DMS53 (cell line): Measurements from ENCODE around the gene FAM72D.
"Not testable (repeated sequence)": the region's sequence is repeated elsewhere in the genome, so short reads cannot be mapped to it uniquely, and the experiment has no call there.

Source experiments
- DNase-seq: peaks from one replicate; lab custom pipeline; 2025; lab: John Stamatoyannopoulos, UW

The FAM72D gene

GRCh38 chr1:145082483-145083255 lies 13.1 kb upstream of the FAM72D start:
- DNase-seq: not testable (repeated sequence)

GRCh38 chr1:145093517-145094149 lies 2.1 kb upstream of the FAM72D start:
- not testable (repeated sequence) for DNase-seq

DNA sequence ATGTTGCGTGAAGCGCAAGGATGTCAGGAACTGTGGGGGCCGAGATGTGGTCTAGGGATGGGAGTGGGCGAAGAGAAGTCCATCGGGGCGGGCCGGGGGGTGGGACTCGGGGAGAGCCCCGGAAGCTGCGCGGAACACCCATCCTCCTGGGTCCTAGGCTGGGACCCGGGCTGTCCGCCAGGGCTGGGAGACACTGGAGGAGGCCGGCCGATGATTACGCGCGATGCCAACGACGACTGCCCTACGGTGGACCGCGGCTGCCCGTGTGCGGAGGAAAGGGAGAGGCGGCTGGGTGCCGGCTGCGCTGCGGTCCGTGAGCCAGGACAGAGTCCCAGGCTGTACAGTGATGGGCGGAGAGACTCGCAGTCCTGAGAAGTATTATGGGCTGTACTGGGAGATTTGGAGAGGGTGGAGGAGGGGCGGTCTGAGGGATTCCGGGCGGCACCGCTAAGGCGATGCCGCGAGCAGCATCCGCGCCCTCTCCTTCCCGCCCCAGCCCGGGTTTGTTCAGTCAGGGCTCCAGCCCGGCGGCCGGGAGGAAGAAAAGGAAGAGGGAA lies 1.0 kb upstream of the FAM72D start:
- DNase-seq: not testable (repeated sequence)

- not testable (repeated sequence) for DNase-seq
Observed at GRCh38 chr1:145101725-145102124, 6.0 kb downstream of the FAM72D start.

DNA sequence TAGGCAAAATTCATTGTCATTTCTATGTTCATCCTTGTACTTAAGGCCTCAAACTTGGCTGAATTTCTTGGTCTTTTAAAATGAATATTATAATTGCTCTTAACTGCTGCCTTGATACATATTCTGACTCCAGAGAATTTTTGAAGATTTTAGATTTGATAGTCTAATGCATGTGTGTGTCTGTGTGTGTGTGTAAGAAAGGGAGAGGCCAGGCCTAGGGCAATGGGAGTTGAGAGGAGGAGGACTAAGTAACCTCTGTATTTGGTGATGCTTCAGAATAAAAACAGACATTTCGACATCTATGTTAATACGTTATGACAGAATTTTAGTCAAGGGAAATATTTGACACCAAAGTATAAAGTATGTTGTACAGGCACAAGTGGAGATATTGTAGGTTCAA lies 7.5 kb downstream of the FAM72D start:
- not testable (repeated sequence) for DNase-seq

GRCh38 chr1:145111674-145112073 lies 15.9 kb downstream of the FAM72D start:
- DNase-seq: not testable (repeated sequence)

DNA sequence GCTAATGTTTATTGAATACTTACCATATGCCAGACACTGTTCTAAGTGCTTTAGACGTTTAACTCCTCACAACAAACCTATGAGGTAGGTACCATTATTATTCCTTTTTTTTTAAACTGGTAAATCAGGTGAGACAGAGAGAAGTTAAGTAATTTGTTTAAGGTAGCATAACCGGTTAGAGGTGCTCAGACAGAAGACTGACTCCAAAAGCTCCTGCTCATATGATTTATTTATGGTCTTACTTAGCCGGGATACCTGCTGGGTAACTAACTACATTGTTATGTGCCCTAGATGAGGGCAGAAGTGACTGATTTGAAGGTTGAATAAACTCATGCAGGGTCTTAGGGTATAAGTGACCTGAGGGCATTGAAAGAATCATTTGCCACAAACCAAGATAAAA lies 16.9 kb downstream of the FAM72D start:
- DNase-seq: not testable (repeated sequence)

DNA sequence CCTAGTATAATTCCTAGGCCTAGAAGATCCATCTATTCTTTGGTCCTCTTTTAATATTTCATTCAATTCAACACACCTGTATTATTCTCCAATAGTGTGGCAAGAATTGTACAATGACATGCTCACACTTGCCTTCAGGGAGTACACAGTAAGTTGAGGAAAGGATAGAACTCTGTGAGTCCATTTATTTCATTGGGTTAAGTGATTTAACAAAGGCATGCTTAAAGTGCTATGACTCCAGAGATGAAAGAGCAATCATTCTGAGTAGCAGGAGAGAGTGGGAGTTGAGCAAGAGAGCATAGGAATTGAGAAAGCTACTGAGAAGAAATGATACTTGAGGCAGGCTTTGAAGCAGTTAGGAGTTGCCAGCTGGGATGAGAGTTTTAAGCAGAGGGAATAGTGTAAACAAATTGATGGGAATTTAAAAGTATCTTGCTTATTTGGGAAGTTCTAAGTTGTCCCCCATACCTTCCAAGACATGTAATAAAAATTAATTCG lies 18.8 kb downstream of the FAM72D start:
- not testable (repeated sequence) for DNase-seq

DNA sequence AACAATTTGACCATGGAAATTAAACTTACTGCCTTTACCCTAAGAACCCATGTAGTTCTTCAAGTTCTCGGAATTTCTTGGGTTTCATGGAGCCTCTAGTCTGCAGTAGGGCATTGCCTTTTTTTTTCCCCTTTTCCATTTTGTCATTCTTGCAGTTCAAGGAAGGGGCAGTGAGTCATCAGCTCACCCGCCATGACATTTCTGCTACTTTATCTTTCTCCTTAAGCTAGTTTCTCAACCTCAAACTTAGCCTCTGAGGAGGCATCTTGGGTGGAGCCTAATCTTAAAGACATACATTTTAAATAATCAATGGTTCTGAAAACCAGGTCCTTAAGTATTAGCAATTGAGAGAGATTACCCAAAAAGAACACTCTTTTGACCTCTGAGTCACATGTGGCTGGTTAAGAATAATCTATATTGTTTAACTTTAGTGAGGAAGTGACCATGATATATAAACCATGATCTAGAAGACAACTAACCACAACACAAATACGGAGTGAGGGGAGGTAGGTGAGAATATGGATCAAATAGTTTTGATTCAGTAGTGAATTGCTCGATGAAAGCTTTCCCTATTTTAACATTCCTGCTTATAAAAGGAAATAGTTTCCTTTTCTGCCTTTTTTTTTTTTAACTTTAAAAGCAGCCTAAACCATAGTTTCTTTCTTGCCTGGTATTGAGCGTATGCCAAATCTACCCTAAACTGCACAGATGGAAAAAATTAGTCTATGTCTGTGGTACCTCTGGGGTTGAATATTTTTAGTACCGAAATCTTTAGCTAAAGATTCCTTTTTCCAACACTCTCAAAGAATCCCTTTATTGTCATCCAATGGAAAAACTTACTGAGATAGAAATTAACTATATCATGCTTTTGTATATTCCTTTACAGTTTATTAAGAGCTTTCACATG lies 20.1 kb downstream of the FAM72D start:
- DNase-seq: not testable (repeated sequence)

- DNase-seq: not testable (repeated sequence)
Observed at GRCh38 chr1:145119842-145120241, 24.1 kb downstream of the FAM72D start.

DNA sequence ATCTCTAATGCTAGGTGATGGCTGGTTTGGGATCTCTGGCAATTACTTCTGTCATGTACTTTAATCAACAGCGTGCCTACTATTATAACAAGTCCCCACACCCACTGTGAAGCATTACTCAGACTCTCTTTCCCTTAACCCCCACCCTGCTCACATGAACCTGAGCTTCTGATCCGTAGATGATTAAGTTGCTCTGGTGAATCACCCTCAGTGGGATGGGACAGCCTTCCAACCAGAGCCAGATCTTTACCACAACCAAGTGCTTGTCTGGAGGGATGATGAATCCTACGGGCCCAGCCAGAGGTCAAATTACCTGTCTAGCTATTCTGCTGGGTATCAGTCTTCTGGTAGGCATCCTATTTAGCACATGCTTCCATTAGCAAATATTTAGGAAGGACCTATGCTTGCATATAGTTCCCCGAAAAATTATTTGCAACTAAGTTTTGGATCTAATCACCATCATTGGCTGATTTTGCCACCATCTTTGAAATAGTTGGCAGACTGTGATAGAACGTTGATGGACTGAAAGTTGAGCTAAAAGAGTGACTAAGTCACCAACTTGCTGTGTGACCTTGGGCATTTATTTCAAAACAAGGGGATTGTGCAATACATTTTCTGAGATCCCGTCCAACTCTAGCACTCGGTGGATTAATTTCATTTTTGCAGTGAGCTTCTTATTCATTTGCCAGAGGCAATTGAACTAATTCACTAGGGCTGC lies 26.7 kb downstream of the FAM72D start:
- DNase-seq: not testable (repeated sequence)

DNA sequence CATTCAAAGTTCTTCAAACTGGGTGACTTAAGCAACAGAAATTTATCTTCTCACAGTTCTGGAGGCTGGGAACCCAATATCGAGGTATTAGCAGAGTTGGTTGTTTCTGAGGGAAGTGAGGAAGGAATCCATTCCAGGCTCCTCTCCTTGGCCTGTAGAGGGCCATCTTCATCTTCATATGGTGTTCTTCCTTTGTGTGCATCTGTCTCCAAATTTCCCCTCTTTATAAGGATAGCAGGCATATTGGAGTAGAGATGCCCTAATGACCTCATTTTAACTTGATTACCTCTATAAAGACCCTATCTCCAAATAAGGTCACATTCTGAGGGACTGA lies 27.3 kb downstream of the FAM72D start:
- DNase-seq: not testable (repeated sequence)

DNA sequence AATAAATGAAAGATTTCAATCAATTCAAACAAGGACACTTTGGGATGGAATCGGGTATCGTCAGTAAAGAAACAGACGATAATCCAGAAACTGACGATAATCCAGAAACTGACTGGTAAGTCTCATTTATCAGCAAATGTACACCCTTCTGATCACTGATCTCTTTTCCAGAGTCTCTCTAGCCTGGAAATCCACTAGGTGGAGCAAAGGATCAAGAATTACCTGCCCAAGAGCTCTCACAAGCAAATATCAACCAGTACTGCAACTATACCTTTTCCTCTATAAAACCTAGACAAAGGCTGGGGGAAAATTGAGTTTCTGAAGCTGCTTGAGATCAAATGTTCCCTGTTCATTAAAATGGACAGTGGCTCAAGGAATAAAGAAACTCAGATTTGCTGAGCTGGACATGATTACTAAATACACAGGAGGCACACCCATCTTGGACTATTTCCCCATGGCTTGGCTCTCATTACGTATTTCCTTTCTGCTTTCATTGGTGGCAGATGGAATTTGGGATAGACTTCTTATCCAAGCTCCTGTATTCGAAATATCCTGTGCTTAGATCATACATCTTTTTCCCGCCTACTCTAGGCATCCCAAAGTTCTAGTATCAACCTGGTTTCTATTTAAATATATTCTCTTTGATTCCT lies 28.3 kb downstream of the FAM72D start:
- DNase-seq: not testable (repeated sequence)

DNA sequence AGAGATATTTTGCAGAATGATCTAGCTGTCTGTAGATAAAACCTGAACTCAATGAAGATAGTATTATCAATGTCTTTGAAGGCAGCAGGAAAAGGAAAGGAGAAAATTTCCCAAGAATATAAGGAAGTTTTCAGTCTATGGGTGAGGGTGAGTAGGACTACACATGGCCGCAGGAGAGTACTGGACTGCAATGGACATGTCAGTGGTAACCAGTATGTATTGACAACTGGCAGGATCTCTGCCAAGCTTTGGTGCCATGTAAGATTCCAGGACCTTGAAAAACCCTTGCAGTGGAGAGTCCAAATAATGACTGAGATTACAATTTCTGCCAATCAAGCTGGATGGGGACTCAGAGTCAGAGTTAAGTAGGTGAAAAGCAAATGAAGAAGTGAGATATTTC lies 29.3 kb downstream of the FAM72D start:
- DNase-seq: not testable (repeated sequence)

DNA sequence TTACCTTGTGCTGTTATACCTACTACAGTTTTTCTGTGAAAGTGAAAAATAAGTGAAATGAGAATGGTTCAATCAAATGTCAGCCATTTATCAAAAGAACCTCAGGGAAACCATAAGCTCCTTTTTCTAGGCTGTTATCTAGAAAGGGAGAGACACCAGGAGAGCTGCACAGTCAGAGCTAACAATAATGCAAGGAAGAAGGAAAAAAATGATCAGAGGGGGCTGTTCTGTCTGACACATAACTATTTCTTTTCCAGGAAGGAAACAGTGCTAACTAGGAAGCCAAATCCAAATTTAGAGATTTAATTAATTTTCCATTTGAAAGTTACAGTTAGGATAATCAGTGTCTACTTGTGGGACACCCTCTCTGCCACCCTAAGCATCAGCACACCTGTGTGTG lies 31.4 kb downstream of the FAM72D start:
- DNase-seq: not testable (repeated sequence)

GRCh38 chr1:145128697-145129469 lies 33.1 kb downstream of the FAM72D start:
- not testable (repeated sequence) for DNase-seq

DNA sequence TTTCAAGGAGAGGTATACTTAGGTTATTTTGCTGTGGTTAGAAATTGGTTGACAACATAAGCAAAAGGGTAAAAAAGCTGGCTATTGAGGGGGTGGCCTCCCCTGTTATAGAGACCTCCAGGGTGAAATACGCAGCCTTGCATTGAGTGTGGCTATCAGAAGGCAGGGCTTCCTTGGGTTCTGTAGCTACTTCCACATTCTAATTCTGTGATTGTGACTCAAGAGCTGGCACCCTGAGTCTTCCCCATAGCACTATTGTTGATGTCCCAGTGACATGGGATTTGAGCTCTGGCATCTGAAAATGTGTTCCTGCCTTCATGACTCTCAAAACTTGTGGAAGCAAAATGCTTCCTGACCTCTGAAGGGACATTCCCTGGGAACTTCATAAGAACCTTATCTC lies 38.7 kb downstream of the FAM72D start:
- DNase-seq: not testable (repeated sequence)

DNA sequence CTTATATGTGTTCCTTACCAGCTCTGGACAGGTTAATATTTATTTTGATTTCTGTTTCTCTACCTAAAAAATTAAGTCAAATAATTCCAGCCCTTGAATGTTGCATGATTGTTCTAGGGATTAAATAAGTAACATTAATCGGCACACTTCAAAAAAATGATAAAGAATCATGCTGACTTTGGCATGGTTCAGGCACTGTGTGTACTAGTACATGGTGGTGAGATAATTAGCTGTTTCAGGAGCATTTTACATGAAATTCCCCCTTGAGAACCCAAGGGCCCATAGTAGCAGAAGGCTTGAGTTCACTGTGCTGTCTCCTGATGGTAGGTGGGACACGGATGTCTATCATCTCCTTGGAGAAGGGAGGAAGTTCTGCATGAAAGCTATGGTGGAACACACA lies 44.8 kb downstream of the FAM72D start:
- not testable (repeated sequence) for DNase-seq

- not testable (repeated sequence) for DNase-seq
Observed at GRCh38 chr1:145144264-145144913, 48.6 kb downstream of the FAM72D start.
